Breast epithelium (tissue), 4 donors: ENCODE data around the gene CAMK2B. TPM values are rescaled to one million over a fixed set of nuclear protein-coding genes. Genes with fewer than 3 reads are reported as not detected.
A peak's percentile ranks its signal among the peaks of the same experiment; 100 is the strongest.

Source experiments
- DNase-seq, 2 donors: peaks; one replicate each; pipeline ENCODE4 v3.0.0-alpha.2; 2019; ENCODE audit warnings: low spot score in 2 of 2
- H3K27ac ChIP-seq, 2 donors: fragments of 200-600 bp; sonication (generic) in 1 of 2; one replicate each; pipeline ENCODE4 v1.5.1; 2016 to 2019; ENCODE audit warnings: mild to moderate bottlenecking in 1 of 2
- H3K27me3 ChIP-seq, 2 donors: fragments of 200-600 bp; sonication (generic) in 1 of 2; one replicate each; pipeline versions ENCODE4 v1.5.1 to v1.6.0; 2017 to 2019; ENCODE audit warnings: control low read depth in 1 of 2, mild to moderate bottlenecking in 1 of 2
- H3K36me3 ChIP-seq: fragments of 200-600 bp; one replicate; pipeline ENCODE4 v1.5.1; 2019
- H3K4me1 ChIP-seq, 2 donors: fragments of 200-600 bp; sonication (generic); one replicate each; pipeline ENCODE4 v1.5.1; 2016 to 2019; ENCODE audit warnings: control low read depth in 1 of 2
- H3K4me3 ChIP-seq, 3 donors: fragments of 200-600 bp; sonication (generic); 1 replicate in 2 of 3; 2 replicates in 1 of 3; pipeline ENCODE4 v1.5.1; 2016 to 2019; ENCODE audit warnings: mild to moderate bottlenecking in 3 of 3, moderate library complexity in 2 of 3
- H3K9me3 ChIP-seq, 2 donors: fragments of 200-600 bp; sonication (generic) in 1 of 2; one replicate each; pipeline ENCODE4 v1.5.1; 2016 to 2019; ENCODE audit warnings: control low read depth in 1 of 2
- CTCF ChIP-seq, 3 donors: fragments of 450-650 bp; IDR thresholded peaks; one replicate each; pipeline ENCODE4 v1.5.1; 2016 to 2017; ENCODE audit warnings: antibody characterized with exemption in 3 of 3, mild to moderate bottlenecking in 3 of 3, moderate library complexity in 3 of 3
- POLR2A ChIP-seq: fragments of 450-650 bp; IDR thresholded peaks from one replicate; pipeline ENCODE4 v1.6.1; 2016; ENCODE audit warnings: antibody characterized with exemption, mild to moderate bottlenecking, moderate library complexity
- POLR2AphosphoS5 ChIP-seq, 3 donors: sonication (generic); formaldehyde crosslinking; IDR thresholded peaks; one replicate each; pipeline ENCODE4 v1.6.1; 2017; ENCODE audit warnings: antibody characterized with exemption in 3 of 3
- intact Hi-C: fragments of 100-400 bp; cut with DNase I; formaldehyde crosslinking; loops from one replicate; pipeline ENCODE4 v1.15.1; 2023; ENCODE audit warnings: low total_unique reads
- total RNA-seq, 3 donors: library from RNA; depleted of rRNA; stranded (reverse); fragments of >200 nt; gene quantifications; one replicate each; pipeline ENCODE4 v1.1.0, GENCODE V29; 2016

CAMK2B gene
- total RNA-seq, 3 donors from 2014 or later: 2.0 to 9.2 TPM; not detected in 1

GRCh38 chr7:44262031-44262430 lies 63.4 kb downstream of the CAMK2B start:
- no peaks in the 10 kb centered on the region for H3K36me3 ChIP-seq
- H3K9me3 ChIP-seq: no peaks in the 10 kb centered on the region
- intact Hi-C loops: loop anchor here (10.0 kb wide), 1 partner anchor 947 kb away; no protein-coding TSS in a partner anchor
- no peak overlapping the region for H3K27ac ChIP-seq
- peaks cover 5 to 20% of the 10 kb centered on the region in 2 donors for H3K4me1 ChIP-seq
- no peak for TF ChIP-seq POLR2AphosphoS5 (IDR thresholded peaks at IDR 0.05)
- TF ChIP-seq CTCF (IDR thresholded peaks at IDR 0.05): no peak
- no peak for TF ChIP-seq POLR2A
- no peak overlapping the region for H3K4me3 ChIP-seq
- no peak for DNase-seq
- no peaks in the 10 kb centered on the region for H3K27me3 ChIP-seq

- no peaks in the 10 kb centered on the region for H3K9me3 ChIP-seq
- H3K27me3 ChIP-seq: no peaks in the 10 kb centered on the region
- no peak for DNase-seq
- peaks cover 5 to 20% of the 10 kb centered on the region in 2 donors for H3K4me1 ChIP-seq
- no peak for TF ChIP-seq CTCF (IDR thresholded peaks at IDR 0.05)
- TF ChIP-seq POLR2AphosphoS5 (IDR thresholded peaks at IDR 0.05): no peak
- no peak for TF ChIP-seq POLR2A
- H3K4me3 ChIP-seq: no peak overlapping the region
- intact Hi-C loops: loop anchor here (10.0 kb wide), 1 partner anchor 946 kb away; no protein-coding TSS in a partner anchor
- H3K27ac ChIP-seq: no peak overlapping the region
- H3K36me3 ChIP-seq: no peaks in the 10 kb centered on the region
Observed at GRCh38 chr7:44261240-44261639, 64.2 kb downstream of the CAMK2B start.

GRCh38 chr7:44259547-44260457 lies 65.6 kb downstream of the CAMK2B start:
- intact Hi-C loops: loop anchor here (10.0 kb wide), 1 partner anchor 945 kb away; no protein-coding TSS in a partner anchor
- peak in 1 of 2 donors; percentile 70 for DNase-seq
- Histone ChIP-seq H3K4me3 (no peak overlapping the region), H3K9me3 (no peaks in the 10 kb centered on the region), H3K27me3 (no peaks in the 10 kb centered on the region), H3K27ac (peak overlapping the region; percentile 68 to 90), H3K36me3 (no peaks in the 10 kb centered on the region), H3K4me1 (peaks cover 5 to 20% of the 10 kb centered on the region in 2 donors)
- TF ChIP-seq POLR2AphosphoS5 (IDR thresholded peaks at IDR 0.05): peak; percentile 36 to 47 (median 46)
- no peak for TF ChIP-seq POLR2A

GRCh38 chr7:44258865-44259546 lies 66.4 kb downstream of the CAMK2B start:
- TF ChIP-seq POLR2A: no peak
- TF ChIP-seq CTCF (IDR thresholded peaks at IDR 0.05): no peak
- TF ChIP-seq POLR2AphosphoS5 (IDR thresholded peaks at IDR 0.05): no peak
- DNase-seq: no peak
- Histone ChIP-seq H3K4me1 (peaks cover 5 to 20% of the 10 kb centered on the region in 2 donors), H3K36me3 (no peaks in the 10 kb centered on the region), H3K27ac (peak overlapping the region; percentile 68 to 90), H3K4me3 (no peak overlapping the region), H3K9me3 (no peaks in the 10 kb centered on the region), H3K27me3 (no peaks in the 10 kb centered on the region)
- intact Hi-C loops: no loop called here

GRCh38 chr7:44258423-44258760 lies 67.0 kb downstream of the CAMK2B start:
- Histone ChIP-seq H3K27ac (peak overlapping the region in 1 of 2 donors; percentile 90), H3K9me3 (no peaks in the 10 kb centered on the region), H3K4me3 (no peak overlapping the region), H3K27me3 (no peaks in the 10 kb centered on the region), H3K4me1 (peaks cover 5 to 20% of the 10 kb centered on the region in 2 donors), H3K36me3 (no peaks in the 10 kb centered on the region)
- intact Hi-C loops: no loop called here
- no peak for DNase-seq
- TF ChIP-seq CTCF (IDR thresholded peaks at IDR 0.05): no peak
- TF ChIP-seq POLR2AphosphoS5 (IDR thresholded peaks at IDR 0.05): no peak
- no peak for TF ChIP-seq POLR2A
